GM12875 (cell line): ENCODE results near the gene HSDL1.

Experiments used
- H3K4me3 ChIP-seq: one replicate; pipeline ENCODE4 v1.5.1; 2011; ENCODE audit warnings: low read depth, low read length, control low read depth
- TF ChIP-seq, protein P1 (sequence below): IDR thresholded peaks from 2 replicates; pipeline ENCODE4 v1.5.1; 2011; ENCODE audit warnings: low read depth, mild to moderate bottlenecking, control low read depth, inconsistent platforms, low read length, moderate library complexity, borderline replicate concordance; ENCODE audit not compliant: insufficient read depth

The HSDL1 gene

DNA sequence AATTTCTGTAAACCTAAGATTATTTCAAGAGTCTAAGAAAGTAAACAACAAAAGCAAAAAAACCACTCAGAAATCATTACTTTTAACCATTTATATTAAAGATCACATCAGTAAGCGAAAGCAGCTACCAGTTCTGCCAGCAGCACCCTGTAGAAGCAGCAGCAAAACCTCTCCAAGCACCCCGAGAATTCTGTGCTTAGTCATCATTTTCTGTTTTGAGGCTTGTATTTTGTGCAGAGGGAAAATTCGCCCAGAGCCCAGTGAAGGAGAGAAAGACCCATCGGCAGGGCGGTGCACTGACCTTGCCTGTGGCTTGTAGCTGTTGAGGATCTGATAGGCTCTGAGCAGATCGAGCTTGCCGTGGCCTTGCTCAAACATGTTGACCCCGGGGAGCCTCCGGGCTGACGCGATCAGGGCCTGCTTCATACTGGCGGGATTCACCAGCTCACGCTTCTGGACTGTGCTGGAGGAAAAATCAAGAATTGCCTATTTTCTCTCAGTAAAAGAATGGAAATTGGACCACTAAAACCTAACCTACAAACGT lies 63.5 kb downstream of the HSDL1 start:
- TF ChIP-seq, protein P1, sequence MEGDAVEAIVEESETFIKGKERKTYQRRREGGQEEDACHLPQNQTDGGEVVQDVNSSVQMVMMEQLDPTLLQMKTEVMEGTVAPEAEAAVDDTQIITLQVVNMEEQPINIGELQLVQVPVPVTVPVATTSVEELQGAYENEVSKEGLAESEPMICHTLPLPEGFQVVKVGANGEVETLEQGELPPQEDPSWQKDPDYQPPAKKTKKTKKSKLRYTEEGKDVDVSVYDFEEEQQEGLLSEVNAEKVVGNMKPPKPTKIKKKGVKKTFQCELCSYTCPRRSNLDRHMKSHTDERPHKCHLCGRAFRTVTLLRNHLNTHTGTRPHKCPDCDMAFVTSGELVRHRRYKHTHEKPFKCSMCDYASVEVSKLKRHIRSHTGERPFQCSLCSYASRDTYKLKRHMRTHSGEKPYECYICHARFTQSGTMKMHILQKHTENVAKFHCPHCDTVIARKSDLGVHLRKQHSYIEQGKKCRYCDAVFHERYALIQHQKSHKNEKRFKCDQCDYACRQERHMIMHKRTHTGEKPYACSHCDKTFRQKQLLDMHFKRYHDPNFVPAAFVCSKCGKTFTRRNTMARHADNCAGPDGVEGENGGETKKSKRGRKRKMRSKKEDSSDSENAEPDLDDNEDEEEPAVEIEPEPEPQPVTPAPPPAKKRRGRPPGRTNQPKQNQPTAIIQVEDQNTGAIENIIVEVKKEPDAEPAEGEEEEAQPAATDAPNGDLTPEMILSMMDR = no peak
- no peak overlapping the region for H3K4me3 ChIP-seq

GRCh38 chr16:84080813-84081212 lies 64.2 kb downstream of the HSDL1 start:
- TF ChIP-seq, protein P1 = no peak

GRCh38 chr16:84080378-84080777 lies 64.6 kb downstream of the HSDL1 start:
- no peak overlapping the region for H3K4me3 ChIP-seq
- TF ChIP-seq, protein P1 = no peak

More at GRCh38 chr16:84080813-84081212, 64.2 kb downstream of the HSDL1 start:
- H3K4me3 ChIP-seq = no peak overlapping the region

GRCh38 chr16:84079664-84080063 lies 65.3 kb downstream of the HSDL1 start:
- TF ChIP-seq, protein P1 = no peak
- H3K4me3 ChIP-seq = no peak overlapping the region

DNA sequence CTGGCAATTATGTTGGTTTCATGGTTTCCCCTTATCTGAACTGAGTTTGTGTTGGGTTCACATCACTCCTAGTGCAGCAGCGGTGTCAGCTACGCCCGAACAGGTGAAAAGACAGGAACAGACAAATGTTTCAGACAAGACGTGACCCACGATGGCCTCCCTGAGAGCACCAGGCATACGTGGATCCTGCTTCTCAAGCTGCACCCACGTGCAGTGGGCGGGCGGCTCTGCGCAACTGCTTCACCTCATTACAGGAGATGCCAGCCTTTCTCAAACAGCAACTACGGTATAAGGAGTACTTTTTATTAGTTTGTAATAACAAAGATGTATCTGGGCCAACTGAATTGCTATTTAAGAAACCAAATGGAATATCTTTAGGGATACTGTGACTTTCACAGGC lies 69.6 kb downstream of the HSDL1 start:
- H3K4me3 ChIP-seq = no peak overlapping the region
- TF ChIP-seq, protein P1 = no peak

GRCh38 chr16:84074721-84075120 lies 70.3 kb downstream of the HSDL1 start:
- no peak overlapping the region for H3K4me3 ChIP-seq
- TF ChIP-seq, protein P1 = no peak
